ENCODE results near the gene DELE1. TPM values are rescaled to one million over a fixed set of nuclear protein-coding genes. Genes with fewer than 3 reads are reported as not detected.
A peak's percentile ranks its signal among the peaks of the same experiment; 100 is the strongest.

DELE1 gene
- total RNA-seq, 1 experiment from 2014 or later = 81.5 TPM

DNA sequence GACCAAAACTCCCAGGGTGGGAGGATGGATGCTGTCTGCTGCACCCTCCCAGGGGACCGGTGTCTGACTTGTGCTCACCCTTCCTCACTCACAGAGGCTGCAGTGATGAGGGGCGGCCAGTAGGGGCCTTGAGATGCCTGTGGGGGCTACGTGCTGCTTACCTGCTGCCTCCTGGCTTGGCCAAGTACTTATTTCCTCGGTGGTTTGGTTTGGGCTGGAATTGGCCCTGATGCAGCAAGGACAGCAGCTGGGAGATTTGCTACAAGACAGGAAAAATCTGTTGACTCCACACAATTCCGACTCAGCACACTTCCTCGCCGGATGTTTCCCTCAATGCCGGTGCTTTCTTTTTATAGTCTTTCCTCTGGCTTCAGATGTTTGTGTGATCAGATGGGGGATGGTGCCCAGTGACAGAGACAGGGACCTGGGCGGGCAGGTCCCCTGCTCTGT is 27.7 kb downstream of the DELE1 start:
- DNase-seq (ENCODE audit: low spot score) (peak; percentile 78), ATAC-seq (peak; percentile 97)
- CTCF ChIA-PET = interaction anchor here (0.8 to 1.6 kb wide), 5 partner anchors 22 to 260 kb away, joined by 3 to 7 read pairs (median 4); no protein-coding TSS in a partner anchor
- Mint-ChIP-seq H3K27ac (no peak overlapping the region), H3K27me3 (ENCODE audit: low read depth) (no peaks in the 10 kb centered on the region), H3K4me3 (no peak overlapping the region), H3K4me1 (peaks cover 12% of the 10 kb centered on the region), H3K36me3 (no peaks in the 10 kb centered on the region), H3K9me3 (no peaks in the 10 kb centered on the region)
- no peak for TF ChIP-seq PREB (CRISPR knock-in tag; IDR thresholded peaks at IDR 0.05; ENCODE audit: borderline replicate concordance)
- TF ChIP-seq, protein P1, sequence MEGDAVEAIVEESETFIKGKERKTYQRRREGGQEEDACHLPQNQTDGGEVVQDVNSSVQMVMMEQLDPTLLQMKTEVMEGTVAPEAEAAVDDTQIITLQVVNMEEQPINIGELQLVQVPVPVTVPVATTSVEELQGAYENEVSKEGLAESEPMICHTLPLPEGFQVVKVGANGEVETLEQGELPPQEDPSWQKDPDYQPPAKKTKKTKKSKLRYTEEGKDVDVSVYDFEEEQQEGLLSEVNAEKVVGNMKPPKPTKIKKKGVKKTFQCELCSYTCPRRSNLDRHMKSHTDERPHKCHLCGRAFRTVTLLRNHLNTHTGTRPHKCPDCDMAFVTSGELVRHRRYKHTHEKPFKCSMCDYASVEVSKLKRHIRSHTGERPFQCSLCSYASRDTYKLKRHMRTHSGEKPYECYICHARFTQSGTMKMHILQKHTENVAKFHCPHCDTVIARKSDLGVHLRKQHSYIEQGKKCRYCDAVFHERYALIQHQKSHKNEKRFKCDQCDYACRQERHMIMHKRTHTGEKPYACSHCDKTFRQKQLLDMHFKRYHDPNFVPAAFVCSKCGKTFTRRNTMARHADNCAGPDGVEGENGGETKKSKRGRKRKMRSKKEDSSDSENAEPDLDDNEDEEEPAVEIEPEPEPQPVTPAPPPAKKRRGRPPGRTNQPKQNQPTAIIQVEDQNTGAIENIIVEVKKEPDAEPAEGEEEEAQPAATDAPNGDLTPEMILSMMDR (IDR thresholded peaks at IDR 0.05) = peak; percentile 80
- POLR2A ChIA-PET = interaction anchor here (0.5 kb wide), 1 partner anchor 126 kb away, joined by 13 read pairs; no protein-coding TSS in a partner anchor

DNA sequence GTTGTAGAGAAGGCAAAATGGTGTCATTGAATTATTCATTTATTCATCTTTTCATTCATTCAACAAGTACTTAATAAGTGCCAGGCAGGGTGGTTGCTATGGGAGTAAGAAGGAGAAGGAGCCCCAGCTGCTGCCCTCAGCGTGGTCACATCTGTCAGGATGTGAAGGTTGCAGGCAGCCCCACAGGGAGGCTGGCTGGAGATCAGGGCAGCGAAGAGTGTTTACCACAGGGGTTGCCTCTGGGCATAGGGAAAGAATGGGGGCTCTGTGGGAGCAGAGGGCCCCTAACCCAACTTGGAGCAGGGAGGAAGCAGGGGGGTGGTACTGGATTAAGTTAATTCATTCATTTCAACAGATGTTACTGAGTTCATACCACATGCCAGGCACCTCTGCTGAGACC is 28.3 kb downstream of the DELE1 start:
- Mint-ChIP-seq H3K4me3 (no peak overlapping the region), H3K4me1 (peaks cover 12% of the 10 kb centered on the region), H3K36me3 (no peaks in the 10 kb centered on the region), H3K27ac (no peak overlapping the region), H3K27me3 (ENCODE audit: low read depth) (no peaks in the 10 kb centered on the region), H3K9me3 (no peaks in the 10 kb centered on the region)
- ATAC-seq = no peak
- ChIA-PET CTCF (interaction anchor here (0.8 to 1.6 kb wide), 7 partner anchors 9 to 260 kb away, joined by 3 to 7 read pairs (median 4); no protein-coding TSS in a partner anchor), POLR2A (interaction anchor here (0.5 kb wide), 1 partner anchor 127 kb away, joined by 13 read pairs; no protein-coding TSS in a partner anchor)
- no peak for DNase-seq (ENCODE audit: low spot score)
- TF ChIP-seq ZNF512 (CRISPR knock-in tag; IDR thresholded peaks at IDR 0.05; ENCODE audit: borderline replicate concordance) = no peak
- TF ChIP-seq ZNF232 (CRISPR knock-in tag; IDR thresholded peaks at IDR 0.05) = no peak
- TF ChIP-seq, protein P2, sequence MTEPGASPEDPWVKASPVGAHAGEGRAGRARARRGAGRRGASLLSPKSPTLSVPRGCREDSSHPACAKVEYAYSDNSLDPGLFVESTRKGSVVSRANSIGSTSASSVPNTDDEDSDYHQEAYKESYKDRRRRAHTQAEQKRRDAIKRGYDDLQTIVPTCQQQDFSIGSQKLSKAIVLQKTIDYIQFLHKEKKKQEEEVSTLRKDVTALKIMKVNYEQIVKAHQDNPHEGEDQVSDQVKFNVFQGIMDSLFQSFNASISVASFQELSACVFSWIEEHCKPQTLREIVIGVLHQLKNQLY (CRISPR knock-in tag; IDR thresholded peaks at IDR 0.05) = no peak
- TF ChIP-seq, protein P1 (IDR thresholded peaks at IDR 0.05) = no peak
- TF ChIP-seq ZNF121 (CRISPR knock-in tag; IDR thresholded peaks at IDR 0.05) = no peak
- no peak for TF ChIP-seq FOXJ3 (CRISPR knock-in tag; IDR thresholded peaks at IDR 0.05; ENCODE audit: borderline replicate concordance)

- no peak overlapping the region for H3K27ac Mint-ChIP-seq
- no peaks in the 10 kb centered on the region for H3K27me3 Mint-ChIP-seq (ENCODE audit: low read depth)
- DNase-seq (ENCODE audit: low spot score) (no peak), ATAC-seq (no peak)
- CTCF ChIA-PET = interaction anchor here (1.4 to 1.7 kb wide), 2 partner anchors 15 to 142 kb away, joined by 4 to 8 read pairs; partner anchors contain the start of gene RNF14
- no peaks in the 10 kb centered on the region for H3K36me3 Mint-ChIP-seq
- no peak for TF ChIP-seq ZNF416 (CRISPR knock-in tag; IDR thresholded peaks at IDR 0.05)
- no peak for TF ChIP-seq SMAD4 (CRISPR knock-in tag; IDR thresholded peaks at IDR 0.05)
- TF ChIP-seq ATF6 (CRISPR knock-in tag; IDR thresholded peaks at IDR 0.05) = no peak
- no peak for TF ChIP-seq NFYB (CRISPR knock-in tag; conservative IDR thresholded peaks at IDR 0.05; ENCODE audit: low read depth)
- no peak for TF ChIP-seq ZNF671 (CRISPR knock-in tag; IDR thresholded peaks at IDR 0.05)
- TF ChIP-seq, protein P3, sequence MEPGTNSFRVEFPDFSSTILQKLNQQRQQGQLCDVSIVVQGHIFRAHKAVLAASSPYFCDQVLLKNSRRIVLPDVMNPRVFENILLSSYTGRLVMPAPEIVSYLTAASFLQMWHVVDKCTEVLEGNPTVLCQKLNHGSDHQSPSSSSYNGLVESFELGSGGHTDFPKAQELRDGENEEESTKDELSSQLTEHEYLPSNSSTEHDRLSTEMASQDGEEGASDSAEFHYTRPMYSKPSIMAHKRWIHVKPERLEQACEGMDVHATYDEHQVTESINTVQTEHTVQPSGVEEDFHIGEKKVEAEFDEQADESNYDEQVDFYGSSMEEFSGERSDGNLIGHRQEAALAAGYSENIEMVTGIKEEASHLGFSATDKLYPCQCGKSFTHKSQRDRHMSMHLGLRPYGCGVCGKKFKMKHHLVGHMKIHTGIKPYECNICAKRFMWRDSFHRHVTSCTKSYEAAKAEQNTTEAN (CRISPR knock-in tag; IDR thresholded peaks at IDR 0.05) = no peak
- no peak overlapping the region for H3K4me3 Mint-ChIP-seq
- POLR2A ChIA-PET = no interaction called here
- no peaks in the 10 kb centered on the region for H3K9me3 Mint-ChIP-seq
- peaks cover 31% of the 10 kb centered on the region for H3K4me1 Mint-ChIP-seq
These were observed 30.5 kb downstream of the DELE1 start for GRCh38 chr5:141954194-141954593.
